SU-DHL-6 (cell line): ENCODE data around the gene MRPS2.

Experiments
- EZH2phosphoT487 ChIP-seq: fragments of 200-600 bp; sonication (generic), shearing (Covaris generic); conservative IDR thresholded peaks from 2 replicates; pipeline ENCODE4 v1.6.1; 2018; ENCODE audit warnings: mild to moderate bottlenecking, antibody characterized with exemption, low read length, moderate library complexity, mixed read lengths
- TF ChIP-seq, protein P1 (sequence below): fragments of 200-600 bp; sonication (generic); IDR thresholded peaks from one replicate; pipeline ENCODE4 v1.5.1; 2017; ENCODE audit warnings: antibody characterized with exemption, mild to moderate bottlenecking, low read length, moderate library complexity; ENCODE audit not compliant: insufficient read depth, poor library complexity, severe bottlenecking

DNA sequence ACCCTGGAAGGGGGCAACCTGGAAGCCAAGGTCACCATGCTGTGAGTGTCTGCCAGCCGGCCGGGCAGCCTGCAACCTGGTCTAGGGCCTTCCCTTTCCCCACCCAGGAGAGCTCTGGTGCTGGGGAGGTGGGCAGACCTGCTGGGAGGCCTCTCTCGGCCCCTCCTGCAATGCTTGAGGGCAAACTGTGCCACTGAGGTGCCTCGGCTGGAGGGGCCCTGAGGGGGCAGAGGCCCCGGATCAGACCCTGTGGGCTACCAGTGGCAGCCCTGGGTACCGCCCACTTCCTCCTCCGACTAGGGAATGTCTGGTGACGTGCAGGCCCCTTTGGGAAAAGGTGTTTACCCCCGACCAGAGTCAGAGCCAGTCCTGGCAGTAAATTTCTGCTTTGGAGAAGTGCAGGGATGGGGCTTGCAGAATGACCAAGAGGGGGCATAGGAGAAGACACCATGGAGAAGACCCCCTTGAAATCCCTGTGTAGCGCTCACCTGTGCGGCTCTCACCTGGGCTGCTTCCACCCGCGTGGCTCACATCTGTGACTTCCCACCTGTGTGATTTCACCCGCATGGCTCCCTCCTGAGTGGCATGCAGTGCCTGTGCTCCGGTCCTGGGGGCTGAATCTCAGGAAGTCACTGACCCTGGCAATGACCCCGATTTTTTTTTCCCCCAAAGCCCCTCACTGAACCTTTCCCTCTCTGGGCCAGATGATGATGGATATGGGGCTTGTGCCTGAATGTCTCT is 21.8 kb downstream of the MRPS2 start:
- TF ChIP-seq, protein P1, sequence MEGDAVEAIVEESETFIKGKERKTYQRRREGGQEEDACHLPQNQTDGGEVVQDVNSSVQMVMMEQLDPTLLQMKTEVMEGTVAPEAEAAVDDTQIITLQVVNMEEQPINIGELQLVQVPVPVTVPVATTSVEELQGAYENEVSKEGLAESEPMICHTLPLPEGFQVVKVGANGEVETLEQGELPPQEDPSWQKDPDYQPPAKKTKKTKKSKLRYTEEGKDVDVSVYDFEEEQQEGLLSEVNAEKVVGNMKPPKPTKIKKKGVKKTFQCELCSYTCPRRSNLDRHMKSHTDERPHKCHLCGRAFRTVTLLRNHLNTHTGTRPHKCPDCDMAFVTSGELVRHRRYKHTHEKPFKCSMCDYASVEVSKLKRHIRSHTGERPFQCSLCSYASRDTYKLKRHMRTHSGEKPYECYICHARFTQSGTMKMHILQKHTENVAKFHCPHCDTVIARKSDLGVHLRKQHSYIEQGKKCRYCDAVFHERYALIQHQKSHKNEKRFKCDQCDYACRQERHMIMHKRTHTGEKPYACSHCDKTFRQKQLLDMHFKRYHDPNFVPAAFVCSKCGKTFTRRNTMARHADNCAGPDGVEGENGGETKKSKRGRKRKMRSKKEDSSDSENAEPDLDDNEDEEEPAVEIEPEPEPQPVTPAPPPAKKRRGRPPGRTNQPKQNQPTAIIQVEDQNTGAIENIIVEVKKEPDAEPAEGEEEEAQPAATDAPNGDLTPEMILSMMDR = no peak
- no peak for TF ChIP-seq EZH2phosphoT487
